Prostate gland (tissue), 2 donors: ENCODE measurements around the gene LUC7L. TPM values are rescaled to one million over a fixed set of nuclear protein-coding genes. Genes with fewer than 3 reads are reported as not detected.

ENCODE experiments used
- DNase-seq: peaks from one replicate; pipeline ENCODE4 v3.0.0-alpha.2; 2019; ENCODE audit warnings: low spot score
- H3K27ac ChIP-seq, 2 donors: fragments of 200-600 bp; sonication (generic); 2 replicates each; pipeline ENCODE4 v1.5.1; 2017 to 2019
- H3K27me3 ChIP-seq: fragments of 200-600 bp; sonication (generic); replicated peaks from 2 replicates; pipeline ENCODE4 v1.5.1; 2019; ENCODE audit not compliant: insufficient read depth
- H3K36me3 ChIP-seq, 2 donors: fragments of 200-600 bp; sonication (generic); 1 replicate in 1 of 2; 2 replicates in 1 of 2; pipeline versions ENCODE4 v1.5.1 to v1.8.1; 2017 to 2019
- H3K4me1 ChIP-seq: fragments of 200-600 bp; sonication (generic); replicated peaks from 2 replicates; pipeline ENCODE4 v1.5.1; 2019
- H3K4me3 ChIP-seq, 2 donors: fragments of 200-600 bp; sonication (generic); 2 replicates each; pipeline ENCODE4 v1.5.1; 2017 to 2019
- H3K9me3 ChIP-seq: fragments of 200-600 bp; sonication (generic); 2 replicates; pipeline ENCODE4 v1.5.1; 2017
- CTCF ChIP-seq, 4 experiments: fragments of 200-600 bp in 2 of 4; fragments of 450-650 bp in 2 of 4; sonication (generic) in 2 of 4; IDR thresholded peaks; 1 replicate in 3 of 4; 2 replicates in 1 of 4; pipeline ENCODE4 v1.5.1; 2016 to 2019; ENCODE audit warnings: antibody characterized with exemption in 4 of 4, mild to moderate bottlenecking in 2 of 4, moderate library complexity in 2 of 4
- POLR2A ChIP-seq: fragments of 450-650 bp; IDR thresholded peaks from one replicate; pipeline ENCODE4 v1.6.1; 2016; ENCODE audit warnings: antibody characterized with exemption, mild to moderate bottlenecking
- POLR2AphosphoS5 ChIP-seq: sonication (generic); formaldehyde crosslinking; IDR thresholded peaks from one replicate; pipeline ENCODE4 v1.6.1; 2017; ENCODE audit warnings: antibody characterized with exemption
- WGBS: methylation state at CpG from one replicate; pipeline ENCODE4 v1.1.5; 2018; 5-methylcytosine and 5-hydroxymethylcytosine counted together
- intact Hi-C: fragments of 100-400 bp; cut with DNase I; formaldehyde crosslinking; loops from one replicate; pipeline ENCODE4 v1.14.2; 2022
- total RNA-seq, 2 donors: library from RNA; depleted of rRNA; stranded (reverse); fragments of >200 nt; gene quantifications; one replicate each; pipeline ENCODE4 v1.1.0, GENCODE V29; 2016

The LUC7L gene
- total RNA-seq, 2 donors from 2014 or later, result 55.1 to 108 TPM

- DNase-seq, result no peak
- Histone ChIP-seq H3K4me1 (peaks cover 9% of the 10 kb centered on the region), H3K4me3 (no peak overlapping the region), H3K36me3 (peaks cover 0 to 7% of the 10 kb centered on the region in 2 donors), H3K9me3 (no peaks in the 10 kb centered on the region), H3K27me3 (no peaks in the 10 kb centered on the region), H3K27ac (no peak overlapping the region)
- intact Hi-C loops, result no loop called here
- TF ChIP-seq POLR2A (no peak), POLR2AphosphoS5 (no peak), CTCF (IDR thresholded peaks at IDR 0.05) (no peak)
- WGBS, result 75% methylated on average over 13 of the region's 13 CpGs
These were observed 44.0 kb downstream of the LUC7L start for GRCh38 chr16:185213-185612.

- Histone ChIP-seq H3K36me3 (no peaks in the 10 kb centered on the region), H3K27me3 (peaks cover 2% of the 10 kb centered on the region), H3K27ac (no peak overlapping the region), H3K4me1 (peaks cover 10% of the 10 kb centered on the region), H3K4me3 (no peak overlapping the region), H3K9me3 (no peaks in the 10 kb centered on the region)
- TF ChIP-seq CTCF (IDR thresholded peaks at IDR 0.05) (no peak), POLR2A (no peak), POLR2AphosphoS5 (no peak)
- no peak for DNase-seq
- intact Hi-C loops, result no loop called here
- 76% methylated on average over 7 of the region's 7 CpGs for WGBS
These were observed 46.2 kb downstream of the LUC7L start for GRCh38 chr16:183005-183404.

- TF ChIP-seq POLR2AphosphoS5 (no peak), CTCF (IDR thresholded peaks at IDR 0.05) (peak; percentile 90 to 93 (median 91))
These were observed 47.7 kb downstream of the LUC7L start for GRCh38 chr16:181565-182021.

GRCh38 chr16:180681-181564 lies 48.3 kb downstream of the LUC7L start:
- intact Hi-C loops, result no loop called here
- Histone ChIP-seq H3K4me3 (peak overlapping the region; percentile 1 to 19), H3K27ac (no peak overlapping the region), H3K9me3 (no peaks in the 10 kb centered on the region), H3K36me3 (no peaks in the 10 kb centered on the region), H3K27me3 (peaks cover 6% of the 10 kb centered on the region), H3K4me1 (peaks cover 10% of the 10 kb centered on the region)
- TF ChIP-seq POLR2AphosphoS5 (no peak), POLR2A (no peak), CTCF (IDR thresholded peaks at IDR 0.05) (no peak)
- WGBS, result under 1% methylated on average over 45 of the region's 89 CpGs
- DNase-seq, result no peak

More at GRCh38 chr16:181565-182021, 47.7 kb downstream of the LUC7L start:
- Histone ChIP-seq H3K36me3 (no peaks in the 10 kb centered on the region), H3K9me3 (no peaks in the 10 kb centered on the region), H3K27ac (no peak overlapping the region), H3K4me1 (peaks cover 10% of the 10 kb centered on the region), H3K27me3 (peaks cover 6% of the 10 kb centered on the region), H3K4me3 (peak overlapping the region in 1 of 2 donors; percentile 19)
- WGBS, result 10% methylated on average over 21 of the region's 22 CpGs
- DNase-seq, result peak; percentile 50
- intact Hi-C loops, result no loop called here
